Effector CD8-positive, alpha-beta T cell (primary cell): ENCODE data around the gene CCR5AS.
"Not testable (repeated sequence)": the region's sequence is repeated elsewhere in the genome, so short reads cannot be mapped to it uniquely, and the experiment has no call there.

Experiments used
- DNase-seq: peaks from one replicate; lab custom pipeline; 2025; lab: John Stamatoyannopoulos, UW

CCR5AS gene

GRCh38 chr3:46406788-46407611 lies at the start of gene CCR5AS, which contains the start of gene CCRL2:
CCR5AS (minus strand) TSS chr3:46407066.
CCRL2 (plus strand) TSS chr3:46407259; CDS start chr3:46408080, 821 bp downstream.
- DNase-seq: no peak

- no peak for DNase-seq
Measured at GRCh38 chr3:46456118-46456517, 49.3 kb upstream of the CCR5AS start.

- no peak for DNase-seq
Measured at GRCh38 chr3:46455231-46456115, 48.6 kb upstream of the CCR5AS start.

GRCh38 chr3:46454606-46455005 lies 47.7 kb upstream of the CCR5AS start:
- no peak for DNase-seq

GRCh38 chr3:46454209-46454595 lies 47.3 kb upstream of the CCR5AS start:
- DNase-seq: no peak

GRCh38 chr3:46453526-46454208 lies 46.8 kb upstream of the CCR5AS start:
- DNase-seq: no peak

GRCh38 chr3:46449755-46450552 lies 43.1 kb upstream of the CCR5AS start:
- no peak for DNase-seq

GRCh38 chr3:46448721-46449120 lies 41.9 kb upstream of the CCR5AS start:
- no peak for DNase-seq

GRCh38 chr3:46447228-46447985 lies 40.5 kb upstream of the CCR5AS start:
- DNase-seq: no peak

GRCh38 chr3:46442576-46443530 lies 36.0 kb upstream of the CCR5AS start:
- DNase-seq: no peak

GRCh38 chr3:46440531-46441294 lies 33.8 kb upstream of the CCR5AS start:
- no peak for DNase-seq

GRCh38 chr3:46438831-46439230 lies 32.0 kb upstream of the CCR5AS start:
- no peak for DNase-seq

GRCh38 chr3:46435081-46435726 lies 28.3 kb upstream of the CCR5AS start:
- DNase-seq: no peak

- no peak for DNase-seq
Measured at GRCh38 chr3:46433841-46434240, 27.0 kb upstream of the CCR5AS start.

- not testable (repeated sequence) for DNase-seq
Measured at GRCh38 chr3:46433118-46433517, 26.3 kb upstream of the CCR5AS start.

GRCh38 chr3:46431905-46432304 lies 25.0 kb upstream of the CCR5AS start:
- DNase-seq: not testable (repeated sequence)

- DNase-seq: not testable (repeated sequence)
Measured at GRCh38 chr3:46430879-46431278, 24.0 kb upstream of the CCR5AS start.

GRCh38 chr3:46429671-46430070 lies 22.8 kb upstream of the CCR5AS start:
- no peak for DNase-seq
